ENCODE data around the gene VANGL2.

The VANGL2 gene

DNA sequence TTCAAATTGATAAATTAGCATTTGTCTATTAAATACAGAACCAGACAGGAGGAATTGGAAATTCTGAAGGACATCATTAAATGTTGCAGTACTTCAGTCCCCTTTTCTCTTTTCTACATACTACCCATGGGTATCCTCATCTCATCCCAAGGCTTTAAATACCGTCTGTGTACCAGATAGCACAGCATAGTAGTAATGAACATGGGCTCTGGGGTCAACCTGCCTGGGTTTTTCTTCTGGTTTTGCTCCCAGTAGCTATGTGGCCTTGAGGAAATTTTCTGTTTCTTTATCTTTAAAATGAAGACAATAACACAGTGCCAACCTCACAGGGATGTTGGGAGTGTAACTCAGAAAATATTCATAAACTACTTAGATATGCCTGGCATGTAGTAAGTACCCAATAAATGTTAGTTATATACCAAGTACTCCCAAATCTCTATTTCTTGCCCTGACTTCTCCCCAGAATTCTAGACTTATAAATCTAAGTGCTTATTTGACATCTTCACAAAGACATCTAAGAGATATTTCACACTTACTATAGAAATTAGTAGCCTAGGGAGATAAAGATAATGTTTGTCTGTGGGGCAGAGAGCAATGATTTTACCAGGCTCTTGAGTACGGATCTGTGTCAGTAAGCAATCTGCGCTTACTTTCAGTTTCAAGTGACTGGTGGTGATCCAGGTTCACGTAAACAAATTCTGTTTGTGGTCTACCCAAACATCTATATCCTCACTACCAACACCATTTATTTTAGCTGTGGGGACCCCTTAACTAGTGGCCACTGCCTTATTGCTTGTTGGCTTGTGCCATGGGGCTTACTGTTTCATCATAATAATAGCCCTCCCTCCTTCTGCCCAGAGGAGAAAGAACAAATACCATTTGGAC lies 37.3 kb downstream of the VANGL2 start:
- H3K36me3 ChIP-seq (ENCODE audit: insufficient read depth, insufficient read length, low read length) = no peaks in the 10 kb centered on the region
- H3K9ac ChIP-seq (ENCODE audit: insufficient read length, low read depth) = no peak overlapping the region
- TF ChIP-seq ZNF274 (IDR thresholded peaks at IDR 0.05; ENCODE audit: low read depth, low read length) = no peak
- TF ChIP-seq SUZ12 (IDR thresholded peaks at IDR 0.05; ENCODE audit: extremely low read depth, insufficient read depth, insufficient read length) = no peak
- no peak for TF ChIP-seq YY1 (IDR thresholded peaks at IDR 0.05; ENCODE audit: insufficient read depth, insufficient read length)
- H3K4me1 ChIP-seq (ENCODE audit: insufficient read depth, insufficient read length) = no peaks in the 10 kb centered on the region
- H3K9me3 ChIP-seq (ENCODE audit: insufficient read depth, low read length) = no peaks in the 10 kb centered on the region
- H3K27me3 ChIP-seq (ENCODE audit: insufficient read depth, insufficient read length) = no peaks in the 10 kb centered on the region
- H3K4me3 ChIP-seq (ENCODE audit: insufficient read length, low read depth) = no peak overlapping the region
- DNase-seq (ENCODE audit: low read depth, low spot score) = no peak

DNA sequence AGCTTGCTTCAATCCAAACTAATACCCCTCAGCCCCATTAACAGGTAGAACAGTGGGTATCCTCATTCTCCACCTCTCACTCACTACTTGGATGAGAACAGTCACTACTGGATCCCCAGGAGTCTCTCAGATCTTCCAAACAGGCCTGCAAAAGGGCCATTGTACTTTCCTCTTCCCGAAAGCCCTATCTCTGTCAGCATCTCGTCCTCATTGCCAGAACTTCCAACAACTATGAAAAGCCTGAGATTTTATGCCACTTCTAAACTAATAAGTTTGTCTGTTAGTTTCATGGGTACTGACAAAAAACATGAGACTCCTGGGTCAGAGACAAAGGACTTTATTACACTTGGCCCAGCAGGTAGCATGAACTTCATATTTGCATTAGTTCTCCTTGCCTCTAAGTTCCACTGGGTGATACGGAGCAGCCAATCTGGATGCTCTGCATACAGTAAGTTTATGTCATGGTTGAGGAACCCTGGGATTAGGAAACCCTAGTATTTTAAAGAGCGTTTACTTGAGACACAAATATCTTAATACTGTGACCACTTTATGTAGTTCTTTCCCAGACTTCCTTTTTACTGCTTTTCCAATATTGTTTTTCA lies 38.1 kb downstream of the VANGL2 start:
- Histone ChIP-seq H3K4me3 (ENCODE audit: insufficient read length, low read depth) (no peak overlapping the region), H3K4me1 (ENCODE audit: insufficient read depth, insufficient read length) (no peaks in the 10 kb centered on the region), H3K36me3 (ENCODE audit: insufficient read depth, insufficient read length, low read length) (no peaks in the 10 kb centered on the region), H3K9ac (ENCODE audit: insufficient read length, low read depth) (no peak overlapping the region), H3K9me3 (ENCODE audit: insufficient read depth, low read length) (no peaks in the 10 kb centered on the region), H3K27me3 (ENCODE audit: insufficient read depth, insufficient read length) (no peaks in the 10 kb centered on the region)
- TF ChIP-seq ZNF274 (IDR thresholded peaks at IDR 0.05; ENCODE audit: low read depth, low read length) = no peak
- TF ChIP-seq YY1 (IDR thresholded peaks at IDR 0.05; ENCODE audit: insufficient read depth, insufficient read length) = no peak
- TF ChIP-seq SUZ12 (IDR thresholded peaks at IDR 0.05; ENCODE audit: extremely low read depth, insufficient read depth, insufficient read length) = no peak
- DNase-seq (ENCODE audit: low read depth, low spot score) = no peak

DNA sequence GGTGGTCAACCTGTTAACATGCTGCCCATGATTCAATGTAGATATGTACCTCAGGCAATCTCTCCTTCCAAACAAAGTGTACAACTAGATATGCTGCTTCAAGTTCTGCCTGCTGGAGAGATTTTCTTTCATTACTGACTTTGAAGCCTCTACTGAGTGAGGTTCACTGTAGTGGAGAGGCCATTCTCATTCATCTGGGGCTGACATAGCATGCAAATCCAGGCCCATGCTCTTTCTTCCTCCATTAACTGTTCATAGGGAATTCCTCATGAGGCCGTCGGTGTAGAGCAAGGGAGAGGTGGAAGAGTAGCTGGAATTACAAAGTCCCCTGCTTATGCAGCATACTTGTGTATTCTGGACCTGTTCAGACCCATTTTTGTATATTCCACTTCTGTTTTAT lies 38.6 kb downstream of the VANGL2 start:
- TF ChIP-seq SUZ12 (IDR thresholded peaks at IDR 0.05; ENCODE audit: extremely low read depth, insufficient read depth, insufficient read length) = no peak
- Histone ChIP-seq H3K27me3 (ENCODE audit: insufficient read depth, insufficient read length) (no peaks in the 10 kb centered on the region), H3K9ac (ENCODE audit: insufficient read length, low read depth) (no peak overlapping the region), H3K4me3 (ENCODE audit: insufficient read length, low read depth) (no peak overlapping the region), H3K9me3 (ENCODE audit: insufficient read depth, low read length) (no peaks in the 10 kb centered on the region), H3K4me1 (ENCODE audit: insufficient read depth, insufficient read length) (no peaks in the 10 kb centered on the region), H3K36me3 (ENCODE audit: insufficient read depth, insufficient read length, low read length) (no peaks in the 10 kb centered on the region)
- DNase-seq (ENCODE audit: low read depth, low spot score) = peak; percentile 30

DNA sequence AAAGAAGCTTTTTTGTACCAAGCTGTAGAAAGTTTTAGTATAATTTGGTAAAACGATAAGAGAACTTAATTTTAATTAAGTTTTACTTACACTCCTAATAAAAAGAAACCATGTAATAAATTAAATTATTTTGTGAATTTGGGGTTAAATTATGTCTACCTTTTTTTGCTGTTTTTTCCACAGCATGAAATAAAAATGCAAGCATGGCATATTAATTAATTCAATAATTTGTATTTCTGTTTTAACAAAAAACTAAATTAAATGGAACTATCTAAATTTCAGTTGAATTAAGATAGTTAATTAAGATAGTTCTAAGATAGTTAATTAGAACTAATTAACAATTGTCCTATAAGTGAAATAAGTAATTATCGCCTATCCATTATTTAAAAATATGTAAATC lies 39.4 kb downstream of the VANGL2 start:
- no peaks in the 10 kb centered on the region for H3K9me3 ChIP-seq (ENCODE audit: insufficient read depth, low read length)
- no peak overlapping the region for H3K9ac ChIP-seq (ENCODE audit: insufficient read length, low read depth)
- no peaks in the 10 kb centered on the region for H3K27me3 ChIP-seq (ENCODE audit: insufficient read depth, insufficient read length)
- no peak for TF ChIP-seq SUZ12 (IDR thresholded peaks at IDR 0.05; ENCODE audit: extremely low read depth, insufficient read depth, insufficient read length)
- no peak for TF ChIP-seq YY1 (IDR thresholded peaks at IDR 0.05; ENCODE audit: insufficient read depth, insufficient read length)
- TF ChIP-seq ZNF274 (IDR thresholded peaks at IDR 0.05; ENCODE audit: low read depth, low read length) = no peak
- H3K4me1 ChIP-seq (ENCODE audit: insufficient read depth, insufficient read length) = no peaks in the 10 kb centered on the region
- H3K4me3 ChIP-seq (ENCODE audit: insufficient read length, low read depth) = no peak overlapping the region
- DNase-seq (ENCODE audit: low read depth, low spot score) = no peak
- no peaks in the 10 kb centered on the region for H3K36me3 ChIP-seq (ENCODE audit: insufficient read depth, insufficient read length, low read length)

DNA sequence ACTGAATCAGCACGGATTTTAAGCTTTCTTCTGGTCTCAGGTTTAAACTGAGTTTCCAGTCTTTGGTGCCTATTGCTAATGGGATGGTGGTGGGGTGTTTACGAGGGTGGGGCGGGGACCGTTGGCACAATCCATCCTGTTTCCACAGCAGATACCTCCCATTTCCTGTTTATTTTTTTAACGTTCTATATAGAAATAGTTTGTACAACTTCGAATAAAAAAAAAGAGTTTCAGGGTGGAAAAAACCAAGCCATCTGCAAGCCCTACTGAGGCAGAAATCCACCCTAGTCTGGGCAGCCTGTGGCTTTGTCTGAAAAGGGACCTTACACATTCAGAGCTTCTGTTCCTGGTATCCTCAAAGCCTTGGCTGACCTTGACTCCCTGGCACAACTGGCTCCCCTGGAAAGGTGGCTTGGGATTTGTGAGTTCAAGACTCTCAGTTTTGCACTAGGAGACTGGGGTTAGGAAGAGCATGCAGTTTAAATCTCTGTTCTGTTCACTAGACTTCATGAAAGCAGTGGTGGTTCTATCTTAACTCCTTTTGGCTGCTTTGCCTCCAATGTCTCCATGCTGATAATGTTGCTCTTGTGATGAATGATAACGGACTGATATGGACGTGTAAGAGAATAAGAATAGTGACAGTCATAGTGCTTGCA lies 46.7 kb downstream of the VANGL2 start:
- Histone ChIP-seq H3K36me3 (ENCODE audit: insufficient read depth, insufficient read length, low read length) (no peaks in the 10 kb centered on the region), H3K4me3 (ENCODE audit: insufficient read length, low read depth) (no peak overlapping the region), H3K4me1 (ENCODE audit: insufficient read depth, insufficient read length) (no peaks in the 10 kb centered on the region), H3K9ac (ENCODE audit: insufficient read length, low read depth) (no peak overlapping the region), H3K27me3 (ENCODE audit: insufficient read depth, insufficient read length) (no peaks in the 10 kb centered on the region), H3K9me3 (ENCODE audit: insufficient read depth, low read length) (no peaks in the 10 kb centered on the region)
- DNase-seq (ENCODE audit: low read depth, low spot score) = no peak
- TF ChIP-seq SUZ12 (IDR thresholded peaks at IDR 0.05; ENCODE audit: extremely low read depth, insufficient read depth, insufficient read length) (no peak), ZNF274 (IDR thresholded peaks at IDR 0.05; ENCODE audit: low read depth, low read length) (no peak), YY1 (IDR thresholded peaks at IDR 0.05; ENCODE audit: insufficient read depth, insufficient read length) (no peak)

DNA sequence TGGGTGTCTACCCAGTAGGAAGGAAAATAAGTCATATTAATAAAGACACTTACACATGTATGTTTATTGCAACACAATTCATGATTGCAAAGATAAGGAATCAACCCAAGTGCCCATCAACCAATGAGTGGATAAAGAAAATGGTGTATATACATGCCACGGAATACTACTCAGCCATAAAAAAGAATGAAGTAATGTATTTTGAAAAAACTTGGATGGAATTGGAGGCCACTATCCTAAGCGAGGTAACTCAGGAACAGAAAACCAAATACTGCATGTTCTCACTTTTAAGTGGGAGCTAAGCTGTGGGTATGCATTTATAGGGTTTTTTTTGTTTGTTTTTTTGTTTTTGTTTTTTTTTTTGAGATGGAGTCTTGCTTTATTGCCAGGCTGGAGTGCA lies 49.1 kb downstream of the VANGL2 start:
- Histone ChIP-seq H3K27me3 (ENCODE audit: insufficient read depth, insufficient read length) (no peaks in the 10 kb centered on the region), H3K36me3 (ENCODE audit: insufficient read depth, insufficient read length, low read length) (no peaks in the 10 kb centered on the region), H3K4me1 (ENCODE audit: insufficient read depth, insufficient read length) (no peaks in the 10 kb centered on the region), H3K9ac (ENCODE audit: insufficient read length, low read depth) (no peak overlapping the region), H3K9me3 (ENCODE audit: insufficient read depth, low read length) (no peaks in the 10 kb centered on the region), H3K4me3 (ENCODE audit: insufficient read length, low read depth) (no peak overlapping the region)
- DNase-seq (ENCODE audit: low read depth, low spot score) = no peak
- TF ChIP-seq ZNF274 (IDR thresholded peaks at IDR 0.05; ENCODE audit: low read depth, low read length) = no peak
- no peak for TF ChIP-seq SUZ12 (IDR thresholded peaks at IDR 0.05; ENCODE audit: extremely low read depth, insufficient read depth, insufficient read length)
- no peak for TF ChIP-seq YY1 (IDR thresholded peaks at IDR 0.05; ENCODE audit: insufficient read depth, insufficient read length)
